Ovary (tissue), 9 donors: Measurements from ENCODE around the gene C17orf113. TPM values are rescaled to one million over a fixed set of nuclear protein-coding genes. Genes with fewer than 3 reads are reported as not detected.
A peak's percentile ranks its signal among the peaks of the same experiment; 100 is the strongest.

Experiments
- DNase-seq, 5 donors: peaks; one replicate each; pipeline ENCODE4 v3.0.0-alpha.2; 2019 to 2020
- H3K27ac ChIP-seq, 2 donors: fragments of 200-600 bp; one replicate each; pipeline versions ENCODE4 v1.5.1 to v1.8.0; 2019 to 2022
- H3K27me3 ChIP-seq: fragments of 200-600 bp; one replicate; pipeline ENCODE4 v1.8.0; 2022
- H3K36me3 ChIP-seq: fragments of 200-600 bp; sonication (generic); one replicate; pipeline ENCODE4 v1.5.1; 2019
- H3K4me1 ChIP-seq: one replicate; pipeline ENCODE4 v1.8.1; 2013; ENCODE audit warnings: mild to moderate bottlenecking, moderate library complexity; ENCODE audit not compliant: insufficient read depth
- H3K4me3 ChIP-seq: fragments of 200-600 bp; sonication (generic); one replicate; pipeline ENCODE4 v1.5.1; 2017
- H3K9me3 ChIP-seq, 2 donors: fragments of 200-600 bp in 1 of 2; sonication (generic) in 1 of 2; one replicate each; pipeline versions ENCODE4 v1.5.1 to v1.8.1; 2013 to 2019; ENCODE audit warnings: mild to moderate bottlenecking in 1 of 2, moderate library complexity in 1 of 2
- CTCF ChIP-seq, 3 donors: fragments of 450-650 bp in 2 of 3; fragments of 200-600 bp in 1 of 3; IDR thresholded peaks; one replicate each; pipeline versions ENCODE4 v1.5.1 to v1.8.0; 2016 to 2022; ENCODE audit warnings: antibody characterized with exemption in 3 of 3, mild to moderate bottlenecking in 1 of 3
- EP300 ChIP-seq: sonication (generic); formaldehyde crosslinking; IDR thresholded peaks from one replicate; pipeline ENCODE4 v1.6.1; 2017; ENCODE audit warnings: antibody characterized with exemption
- POLR2A ChIP-seq: fragments of 450-650 bp; IDR thresholded peaks from one replicate; pipeline ENCODE4 v1.6.1; 2017; ENCODE audit warnings: antibody characterized with exemption, mild to moderate bottlenecking, moderate library complexity
- WGBS, 3 donors: extraction: QIAGEN DNeasy Blood & Tissue Kit in 1 of 3; methylation state at CpG; one replicate each; pipeline versions ENCODE4 v1.1.5 to v1.1.7; 2013 to 2017; 5-methylcytosine and 5-hydroxymethylcytosine counted together
- intact Hi-C, 4 donors: fragments of 100-400 bp; cut with DNase I; formaldehyde crosslinking; loops; one replicate each; pipeline versions ENCODE4 v1.11.0 to v1.15.1; 2022 to 2023
- polyA plus RNA-seq, 2 donors: library from polyadenylated mRNA; stranded (reverse); fragments of 200-250 nt in 1 of 2; fragments of 350-450 nt in 1 of 2; fragmentation: Illumina TruSeq in 1 of 2; extraction: RNeasy Lipid Tissue Mini Kit (QIAGEN cat#74804) in 1 of 2; gene quantifications; one replicate each; pipeline ENCODE4 v1.2.3, GENCODE V29; 2013 to 2014
- total RNA-seq, 7 donors: library from RNA; depleted of rRNA in 2 of 7; stranded (reverse); fragments of >200 nt in 2 of 7; fragmentation: NEBNext Ultra II Directional in 3 of 7; extraction: Animal tissue kit (Norgen Biotek cat#: 25700) in 3 of 7; gene quantifications; one replicate each; pipeline versions ENCODE4 v1.1.0 to v1.2.4, GENCODE V29; 2016 to 2023
- donor health status: DM: no; HTN: no; CAD: no; lungs with moderate emphysema.
- donor health status: DM: no; HTN: no; CAD: no.
- donor health status: Bipolar disorder and iron deficiency.
- donor health status: DM: yes; HTN: yes; CAD: no.
- donor health status: DM: no; HTN: no; CAD: no.
- donor health status: DM: yes; HTN: yes; CAD: no.

The C17orf113 gene
- total and polyA plus RNA-seq, 9 donors: 0.67 to 3.9 (median 2.5) TPM

- Histone ChIP-seq H3K27me3 (no peaks in the 10 kb centered on the region), H3K36me3 (no peaks in the 10 kb centered on the region), H3K4me1 (no peaks in the 10 kb centered on the region), H3K27ac (no peak overlapping the region), H3K4me3 (peak overlapping the region; percentile 3), H3K9me3 (no peaks in the 10 kb centered on the region)
- intact Hi-C loops: loop anchor here in 1 of 4 donors (5.0 kb wide), 1 partner anchor 40 kb away; the partner anchor contains the start of gene DHX58
- peak in 1 of 5 donors; percentile 45 for DNase-seq
- TF ChIP-seq POLR2A (no peak), EP300 (no peak), CTCF (IDR thresholded peaks at IDR 0.05) (no peak)
- WGBS, 3 donors: 6 to 14% (median 12%) methylated on average over 38 to 67 of the region's 67 CpGs
Measured at GRCh38 chr17:42072323-42073187, 22.2 kb upstream of the C17orf113 start.

- Histone ChIP-seq H3K9me3 (no peaks in the 10 kb centered on the region), H3K4me3 (no peak overlapping the region), H3K27me3 (no peaks in the 10 kb centered on the region), H3K4me1 (no peaks in the 10 kb centered on the region), H3K36me3 (no peaks in the 10 kb centered on the region), H3K27ac (no peak overlapping the region)
- TF ChIP-seq POLR2A: no peak
- no peak for TF ChIP-seq CTCF (IDR thresholded peaks at IDR 0.05)
- TF ChIP-seq EP300: no peak
- intact Hi-C loops: loop anchor here in 1 of 4 donors (5.0 kb wide), 1 partner anchor 40 kb away; the partner anchor contains the start of gene DHX58
- no peak for DNase-seq
- WGBS, 3 donors: 23 to 28% (median 25%) methylated on average over 3 of the region's 3 CpGs
Measured at GRCh38 chr17:42071810-42072209, 21.4 kb upstream of the C17orf113 start.

- 83 to 91% (median 86%) methylated on average over 3 of the region's 3 CpGs for WGBS, 3 donors
- Histone ChIP-seq H3K4me1 (no peaks in the 10 kb centered on the region), H3K9me3 (no peaks in the 10 kb centered on the region), H3K4me3 (no peak overlapping the region), H3K27me3 (no peaks in the 10 kb centered on the region), H3K27ac (no peak overlapping the region), H3K36me3 (no peaks in the 10 kb centered on the region)
- intact Hi-C loops: loop anchor here (5.0 to 10.0 kb wide), 4 partner anchors 33 to 48 kb away; partner anchors contain the start of gene DHX58 (in 2 of the 4)
- no peak for DNase-seq
- TF ChIP-seq POLR2A (no peak), CTCF (IDR thresholded peaks at IDR 0.05) (no peak), EP300 (no peak)
Measured at GRCh38 chr17:42068979-42069378, 18.6 kb upstream of the C17orf113 start.

- peak; percentile 71 to 90 (median 86) for TF ChIP-seq CTCF (IDR thresholded peaks at IDR 0.05)
- no peak for TF ChIP-seq POLR2A
- TF ChIP-seq EP300: no peak
- WGBS, 3 donors: 30 to 32% (median 31%) methylated on average over 12 of the region's 12 CpGs
- no peak overlapping the region for H3K27ac ChIP-seq
- intact Hi-C loops: loop anchor here (5.0 to 10.0 kb wide), 4 partner anchors 35 to 50 kb away; partner anchors contain the start of gene DHX58 (in 2 of the 4)
- H3K4me3 ChIP-seq: no peak overlapping the region
- no peaks in the 10 kb centered on the region for H3K9me3 ChIP-seq
- no peaks in the 10 kb centered on the region for H3K4me1 ChIP-seq
- no peaks in the 10 kb centered on the region for H3K27me3 ChIP-seq
- no peaks in the 10 kb centered on the region for H3K36me3 ChIP-seq
- DNase-seq: peak; percentile 63 to 83 (median 78)
Measured at GRCh38 chr17:42067371-42068091, 17.1 kb upstream of the C17orf113 start.
